GM21717 (cell line): ENCODE measurements around the gene FPGS.

Experiments used
- ATAC-seq: cut with Tn5 transposase; IDR thresholded peaks from one replicate; pipeline ENCODE4 v1.9.1; 2021; ENCODE audit warnings: mild to moderate bottlenecking, moderate library complexity; ENCODE audit not compliant: unreplicated experiment

The FPGS gene

DNA sequence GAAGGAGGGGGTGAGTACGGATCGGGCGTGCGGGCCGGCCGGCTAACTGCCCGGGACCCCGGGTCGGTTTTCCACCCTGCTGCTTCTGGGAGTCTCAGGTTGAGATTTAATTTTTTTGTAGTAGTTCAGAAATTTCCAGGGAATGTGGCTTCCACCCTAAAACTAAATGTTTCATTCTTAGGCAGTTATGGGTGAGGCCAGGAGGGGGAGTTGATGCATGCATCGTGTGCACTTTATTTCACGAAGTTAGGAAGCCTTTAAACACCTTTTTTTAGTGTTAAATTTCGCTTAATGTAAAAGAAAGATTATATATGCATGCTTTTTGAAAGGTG, 15.9 kb upstream of the FPGS start:
- ATAC-seq, result no peak

- ATAC-seq, result no peak
These were observed 14.2 kb upstream of the FPGS start for GRCh38 chr9:127788337-127789011.

- no peak for ATAC-seq
These were observed 13.5 kb upstream of the FPGS start for GRCh38 chr9:127789179-127789578.

DNA sequence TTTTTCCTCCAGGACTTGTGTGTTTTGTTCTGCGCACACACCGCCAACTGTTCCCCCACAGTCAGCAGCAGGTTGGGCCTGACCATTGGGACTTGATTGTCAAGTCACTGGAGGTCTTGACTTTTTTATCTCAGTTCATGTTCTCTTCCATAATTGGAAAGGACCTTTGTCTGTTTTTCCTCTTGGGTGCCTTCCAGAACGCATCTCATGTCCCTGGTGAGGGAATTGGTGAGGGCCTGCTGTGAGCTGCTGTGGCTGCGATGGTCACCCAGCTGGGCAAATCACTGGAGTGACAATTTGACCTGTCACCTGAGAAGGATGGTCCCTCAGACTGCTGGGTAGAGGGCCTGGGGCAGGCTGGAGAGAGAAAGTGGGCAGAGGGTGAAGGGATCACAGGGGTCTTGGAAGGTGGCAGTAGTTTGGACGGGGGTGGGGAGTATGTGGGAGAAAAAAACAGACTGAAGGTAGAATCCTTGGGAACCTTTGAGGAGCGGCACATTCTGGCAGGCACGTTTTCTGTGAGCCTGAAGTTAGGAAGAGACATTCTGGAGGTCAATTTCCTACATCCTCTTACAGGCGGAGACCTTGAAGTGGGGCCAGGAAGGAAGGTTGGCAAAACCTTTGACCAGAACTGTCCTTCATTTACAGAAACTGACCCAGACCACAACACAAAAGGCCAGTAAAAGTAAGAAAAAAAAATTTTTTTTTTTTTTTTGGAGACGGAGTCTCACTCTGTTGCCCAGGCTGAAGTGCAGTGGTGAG, 12.4 kb upstream of the FPGS start:
- ATAC-seq, result no peak

GRCh38 chr9:127791085-127791484, 11.6 kb upstream of the FPGS start:
- no peak for ATAC-seq

- ATAC-seq, result no peak
These were observed 10.2 kb upstream of the FPGS start for GRCh38 chr9:127792417-127793031.

DNA sequence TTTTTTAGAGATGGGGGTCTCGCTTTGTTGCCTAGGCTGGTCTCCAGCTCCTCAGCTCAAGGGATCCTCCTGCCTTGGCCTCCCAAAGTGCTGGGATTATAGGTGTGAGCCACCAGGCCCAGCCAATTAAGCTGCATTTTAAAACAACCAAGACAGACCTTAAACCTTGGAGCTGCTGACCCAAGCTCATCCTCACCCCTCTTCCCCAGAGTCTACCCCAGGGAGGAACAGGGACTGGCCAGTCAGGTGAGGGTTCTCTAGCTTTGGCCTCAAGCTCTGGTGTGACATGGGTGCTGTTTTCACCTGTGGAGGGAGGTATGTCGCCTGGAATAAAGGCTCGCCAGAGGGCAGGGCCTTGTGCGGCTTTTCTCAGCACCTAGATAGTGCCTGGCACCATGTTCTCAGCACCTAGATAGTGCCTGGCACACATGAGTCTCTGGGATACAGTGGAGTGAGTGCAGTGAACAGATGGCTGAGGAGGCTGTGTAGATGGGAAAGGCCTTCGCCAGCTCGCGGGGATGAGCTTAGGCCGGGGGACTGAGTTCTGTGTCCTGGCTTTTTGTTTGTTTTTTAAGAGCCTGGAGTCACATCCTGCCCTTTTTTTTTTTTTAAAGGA, 9.5 kb upstream of the FPGS start:
- ATAC-seq, result no peak

DNA sequence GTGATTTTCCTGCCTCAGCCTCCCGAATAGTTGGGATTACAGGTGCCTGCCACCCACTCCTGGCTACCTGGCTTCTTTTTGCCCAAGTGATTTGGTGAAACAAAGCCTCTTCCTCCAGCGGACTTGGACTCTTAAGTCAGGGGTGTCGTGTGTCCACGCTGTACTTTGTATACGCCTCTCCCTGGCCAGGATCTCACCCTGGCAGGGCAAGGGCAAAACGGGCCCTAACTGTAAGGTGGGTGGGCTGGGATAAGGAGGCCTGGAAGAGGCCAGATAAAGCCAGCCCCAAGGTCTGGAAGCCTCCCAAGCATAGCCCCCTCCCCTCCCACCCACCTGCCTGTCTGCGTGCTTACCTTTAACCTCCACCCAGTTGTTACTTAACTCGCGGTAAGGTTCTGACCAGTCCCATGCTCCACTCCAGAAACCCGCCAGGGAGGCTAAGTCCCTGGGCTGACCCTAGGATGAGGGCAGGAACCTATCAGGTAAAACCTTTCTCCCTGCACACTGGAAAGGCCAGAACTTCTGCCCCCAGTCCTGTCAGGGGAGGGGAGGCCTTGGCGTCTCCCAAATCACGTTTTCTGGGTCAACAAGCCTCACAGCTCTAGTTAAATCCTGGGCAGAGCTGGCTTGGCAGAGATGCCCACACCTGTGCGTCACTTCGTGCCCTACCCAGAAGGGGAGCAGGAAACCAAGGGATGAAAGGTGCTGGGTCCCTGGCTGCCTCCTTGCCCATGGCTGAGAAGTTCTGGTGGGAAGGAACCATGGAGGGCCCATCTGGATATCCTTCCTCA, 8.5 kb upstream of the FPGS start:
- ATAC-seq, result no peak

- ATAC-seq, result no peak
These were observed 6.4 kb upstream of the FPGS start for GRCh38 chr9:127796225-127796813.

- no peak for ATAC-seq
These were observed 5.8 kb upstream of the FPGS start for GRCh38 chr9:127796852-127797370.

- no peak for ATAC-seq
These were observed 617 bp upstream of the FPGS start for GRCh38 chr9:127801955-127802575.

DNA sequence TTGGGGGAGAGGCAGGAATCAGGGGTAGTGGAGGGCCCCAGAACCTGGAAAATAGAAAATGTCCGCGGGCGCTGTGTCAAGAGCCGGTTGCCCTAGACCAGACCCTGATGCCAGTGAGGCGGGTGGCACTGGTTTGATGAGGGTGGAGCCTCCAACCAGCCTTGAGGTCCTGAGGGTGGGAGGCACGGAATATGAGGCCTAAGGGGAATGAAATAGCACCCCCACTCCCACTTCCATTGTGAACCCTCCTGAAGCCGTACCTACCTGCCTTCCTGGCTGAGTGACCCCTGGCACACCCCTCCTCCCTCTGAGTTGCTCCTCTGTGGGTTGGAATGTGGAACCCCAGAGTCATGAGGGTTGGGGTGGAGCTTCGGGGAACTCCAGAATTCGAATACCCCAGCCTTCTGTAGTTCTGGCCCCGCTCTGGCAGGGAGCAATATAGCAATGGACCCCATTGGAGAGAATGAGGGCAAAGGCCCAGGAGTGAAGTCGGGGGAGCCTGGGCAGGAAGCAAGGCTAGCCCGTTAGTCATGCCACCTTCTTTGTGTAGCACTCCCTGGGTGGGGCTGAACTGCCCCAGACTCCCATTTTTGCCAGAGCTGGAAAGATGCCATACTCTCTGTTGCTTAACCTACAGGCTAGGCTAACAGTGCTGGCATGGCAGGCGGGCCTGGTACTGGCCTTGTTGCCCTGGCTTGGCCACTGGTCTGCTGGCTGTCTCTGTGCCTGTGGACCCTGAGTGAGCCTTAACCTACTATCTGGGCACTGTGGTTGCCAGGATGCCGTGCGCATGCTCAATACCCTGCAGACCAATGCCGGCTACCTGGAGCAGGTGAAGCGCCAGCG, 1.0 kb downstream of the FPGS start:
- ATAC-seq, result no peak

DNA sequence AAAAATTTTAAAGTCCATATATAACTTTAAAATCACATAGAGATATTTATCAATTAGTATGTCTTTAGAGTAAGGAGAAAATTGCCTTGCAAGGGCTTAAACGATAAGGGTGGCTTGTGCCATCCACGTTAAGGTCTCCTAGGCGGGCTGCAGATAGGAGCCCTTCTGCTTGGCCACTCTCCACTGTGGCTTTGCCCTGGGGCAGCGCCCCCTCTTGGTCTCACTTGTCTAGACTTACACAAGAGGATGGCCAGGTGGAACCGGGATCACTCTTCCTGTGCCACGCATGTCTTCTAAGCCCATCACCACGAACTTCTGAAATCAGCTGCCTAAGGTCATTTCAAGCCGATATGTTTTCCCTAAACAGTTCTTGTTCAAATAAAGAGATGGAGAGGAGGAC, 2.9 kb downstream of the FPGS start:
- no peak for ATAC-seq

DNA sequence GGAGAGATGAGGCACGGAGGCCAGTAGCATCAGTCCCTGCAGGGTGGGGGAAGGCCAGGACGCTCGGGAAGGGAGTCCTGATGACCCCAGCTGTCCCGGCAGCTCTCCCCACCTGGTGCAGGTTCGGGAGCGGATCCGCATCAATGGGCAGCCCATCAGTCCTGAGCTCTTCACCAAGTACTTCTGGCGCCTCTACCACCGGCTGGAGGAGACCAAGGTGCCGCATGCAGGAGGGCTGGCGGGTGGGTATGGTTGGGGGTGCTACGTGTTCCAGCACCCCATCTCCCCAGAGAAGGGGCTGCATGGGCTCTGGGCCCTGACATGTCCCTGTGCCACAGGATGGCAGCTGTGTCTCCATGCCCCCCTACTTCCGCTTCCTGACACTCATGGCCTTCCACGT, 4.2 kb downstream of the FPGS start:
- ATAC-seq, result no peak

- no peak for ATAC-seq
These were observed 5.8 kb downstream of the FPGS start for GRCh38 chr9:127808347-127809001.

GRCh38 chr9:127809002-127809539, 6.4 kb downstream of the FPGS start:
- no peak for ATAC-seq

DNA sequence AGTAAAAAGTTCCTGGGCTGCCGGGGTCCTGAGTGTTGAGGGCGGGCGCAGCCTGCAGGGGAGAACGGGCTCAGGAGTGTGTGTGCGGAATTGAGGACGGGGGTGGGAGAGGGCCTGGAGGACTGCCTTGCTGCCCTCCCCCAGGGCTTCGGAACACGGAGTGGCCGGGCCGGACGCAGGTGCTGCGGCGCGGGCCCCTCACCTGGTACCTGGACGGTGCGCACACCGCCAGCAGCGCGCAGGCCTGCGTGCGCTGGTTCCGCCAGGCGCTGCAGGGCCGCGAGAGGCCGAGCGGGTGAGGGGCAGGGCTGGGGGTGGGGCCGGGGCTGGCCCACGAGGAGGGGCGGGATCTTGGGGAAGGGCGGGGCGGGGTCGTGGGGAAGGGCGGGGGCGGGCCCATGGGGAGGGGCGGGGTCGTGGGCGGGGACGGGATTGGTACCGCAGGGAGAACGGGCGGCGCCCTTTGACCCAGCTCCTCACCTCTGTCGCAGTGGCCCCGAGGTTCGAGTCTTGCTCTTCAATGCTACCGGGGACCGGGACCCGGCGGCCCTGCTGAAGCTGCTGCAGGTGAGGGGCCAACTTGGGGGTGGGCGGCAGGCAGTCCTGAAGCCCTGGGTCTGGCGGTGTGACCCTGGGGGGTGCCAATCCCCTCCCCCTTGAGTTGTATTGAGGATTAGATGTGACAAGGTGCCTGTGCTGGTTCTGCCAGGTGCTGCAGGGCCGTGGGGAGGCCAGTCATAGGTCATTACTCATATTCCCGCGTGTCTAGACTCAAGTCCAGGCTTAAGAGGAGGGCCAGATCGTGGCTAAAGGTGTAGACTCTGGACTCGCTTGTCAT, 7.1 kb downstream of the FPGS start:
- ATAC-seq, result no peak
